ENCODE data around the gene GRB10.

The GRB10 gene

GRCh38 chr7:50783801-50784507 lies 1.3 kb upstream of the GRB10 start:
- TF ChIP-seq CTCF (IDR thresholded peaks at IDR 0.05): no peak
- TF ChIP-seq ZFX (IDR thresholded peaks at IDR 0.05; ENCODE audit: borderline replicate concordance): no peak

GRCh38 chr7:50783303-50783702 lies 607 bp upstream of the GRB10 start:
- H3K27ac ChIP-seq: no peak overlapping the region
- TF ChIP-seq ZFX (IDR thresholded peaks at IDR 0.05; ENCODE audit: borderline replicate concordance): no peak
- no peak for TF ChIP-seq CTCF (IDR thresholded peaks at IDR 0.05)

More at GRCh38 chr7:50783801-50784507, 1.3 kb upstream of the GRB10 start:
- H3K27ac ChIP-seq: no peak overlapping the region

GRCh38 chr7:50781381-50782293 lies 1.1 kb downstream of the GRB10 start:
- TF ChIP-seq CTCF (IDR thresholded peaks at IDR 0.05) (no peak), ZFX (IDR thresholded peaks at IDR 0.05; ENCODE audit: borderline replicate concordance) (no peak)
- no peak overlapping the region for H3K27ac ChIP-seq

- H3K27ac ChIP-seq: no peak overlapping the region
- TF ChIP-seq ZFX (IDR thresholded peaks at IDR 0.05; ENCODE audit: borderline replicate concordance) (no peak), CTCF (IDR thresholded peaks at IDR 0.05) (no peak)
Measured at GRCh38 chr7:50780436-50780835, 2.3 kb downstream of the GRB10 start.

GRCh38 chr7:50779427-50779826 lies 3.3 kb downstream of the GRB10 start:
- H3K27ac ChIP-seq: peak overlapping the region; percentile 6; the same call in 1 of the 2 replicates
- TF ChIP-seq ZFX (IDR thresholded peaks at IDR 0.05; ENCODE audit: borderline replicate concordance) (no peak), CTCF (IDR thresholded peaks at IDR 0.05) (no peak)

- H3K27ac ChIP-seq: no peak overlapping the region
- no peak for TF ChIP-seq CTCF (IDR thresholded peaks at IDR 0.05)
- no peak for TF ChIP-seq ZFX (IDR thresholded peaks at IDR 0.05; ENCODE audit: borderline replicate concordance)
Measured at GRCh38 chr7:50778189-50778588, 4.5 kb downstream of the GRB10 start.

GRCh38 chr7:50775836-50776235 lies 6.9 kb downstream of the GRB10 start:
- no peak overlapping the region for H3K27ac ChIP-seq
- TF ChIP-seq ZFX (IDR thresholded peaks at IDR 0.05; ENCODE audit: borderline replicate concordance): no peak
- no peak for TF ChIP-seq CTCF (IDR thresholded peaks at IDR 0.05)
